Coronary artery (tissue), 2 donors: ENCODE results near the gene NHSL2.
A peak's percentile ranks its signal among the peaks of the same experiment; 100 is the strongest.

Experiments
- DNase-seq: peaks from one replicate; pipeline ENCODE4 v3.0.0-alpha.2; 2017; ENCODE audit warnings: low spot score
- H3K27ac ChIP-seq, 2 donors: fragments of 200-600 bp; sonication (generic); one replicate each; pipeline ENCODE4 v1.5.1; 2016 to 2019
- H3K4me3 ChIP-seq: fragments of 200-600 bp; sonication (generic); 2 replicates; pipeline ENCODE4 v1.5.1; 2016; ENCODE audit warnings: mild to moderate bottlenecking, moderate library complexity
- TF ChIP-seq, protein P1 (sequence below): fragments of 200-600 bp; sonication (generic); IDR thresholded peaks from one replicate; pipeline ENCODE4 v1.5.1; 2019; ENCODE audit warnings: antibody characterized with exemption

NHSL2 gene

GRCh38 chrX:72181178-72182125 is 270.8 kb downstream of the NHSL2 start, which contains the start of gene PIN4:
PIN4 (plus strand) TSS chrX:72181757; CDS start chrX:72181786, 29 bp downstream.
- peak; percentile 90 for DNase-seq
- Histone ChIP-seq H3K27ac (peak within 1 kb of the TSS; percentile 43 to 83), H3K4me3 (peak within 1 kb of the TSS; percentile 79)
- TF ChIP-seq, protein P1, sequence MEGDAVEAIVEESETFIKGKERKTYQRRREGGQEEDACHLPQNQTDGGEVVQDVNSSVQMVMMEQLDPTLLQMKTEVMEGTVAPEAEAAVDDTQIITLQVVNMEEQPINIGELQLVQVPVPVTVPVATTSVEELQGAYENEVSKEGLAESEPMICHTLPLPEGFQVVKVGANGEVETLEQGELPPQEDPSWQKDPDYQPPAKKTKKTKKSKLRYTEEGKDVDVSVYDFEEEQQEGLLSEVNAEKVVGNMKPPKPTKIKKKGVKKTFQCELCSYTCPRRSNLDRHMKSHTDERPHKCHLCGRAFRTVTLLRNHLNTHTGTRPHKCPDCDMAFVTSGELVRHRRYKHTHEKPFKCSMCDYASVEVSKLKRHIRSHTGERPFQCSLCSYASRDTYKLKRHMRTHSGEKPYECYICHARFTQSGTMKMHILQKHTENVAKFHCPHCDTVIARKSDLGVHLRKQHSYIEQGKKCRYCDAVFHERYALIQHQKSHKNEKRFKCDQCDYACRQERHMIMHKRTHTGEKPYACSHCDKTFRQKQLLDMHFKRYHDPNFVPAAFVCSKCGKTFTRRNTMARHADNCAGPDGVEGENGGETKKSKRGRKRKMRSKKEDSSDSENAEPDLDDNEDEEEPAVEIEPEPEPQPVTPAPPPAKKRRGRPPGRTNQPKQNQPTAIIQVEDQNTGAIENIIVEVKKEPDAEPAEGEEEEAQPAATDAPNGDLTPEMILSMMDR, result no peak

GRCh38 chrX:72182924-72183323 is 272.3 kb downstream of the NHSL2 start:
- TF ChIP-seq, protein P1, result no peak
- DNase-seq, result no peak
- Histone ChIP-seq H3K27ac (no peak overlapping the region), H3K4me3 (peak overlapping the region; percentile 79)

DNA sequence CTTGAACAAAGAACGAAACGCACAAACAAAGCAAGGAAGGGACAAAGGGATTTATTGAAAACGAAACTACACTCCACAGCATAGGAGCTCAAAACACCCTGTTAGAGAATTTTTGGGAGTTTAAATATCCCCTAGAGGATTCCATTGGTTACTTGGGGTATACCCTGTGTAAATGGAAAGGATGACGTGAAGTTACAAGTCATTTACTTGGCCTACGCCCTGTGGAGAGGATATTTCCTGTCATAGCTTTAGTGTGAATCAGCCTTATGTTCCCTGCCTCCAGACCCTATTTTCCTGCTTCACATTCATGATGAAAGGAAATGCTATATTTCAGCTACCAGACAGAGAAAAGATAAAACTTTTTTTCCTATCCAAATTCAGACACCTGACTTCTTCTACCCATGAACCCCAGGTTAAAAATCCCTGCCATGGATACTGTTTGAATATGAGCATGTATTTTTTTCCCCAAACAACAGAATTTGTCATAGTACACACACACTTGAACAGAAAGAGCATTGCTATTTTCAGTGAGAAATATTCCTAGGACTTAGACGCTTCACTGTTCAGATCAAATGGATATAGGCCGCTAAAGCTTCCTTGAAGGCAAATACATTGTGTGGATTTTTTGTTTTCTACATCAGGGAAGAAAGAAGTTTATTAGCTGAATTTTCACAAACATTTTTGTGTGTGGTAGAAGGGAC is 291.3 kb downstream of the NHSL2 start:
- Histone ChIP-seq H3K4me3 (no peak overlapping the region), H3K27ac (no peak overlapping the region)
- TF ChIP-seq, protein P1, result no peak
- no peak for DNase-seq
